NCI-H1048 (cell line): ENCODE data around the gene KRT4.

Source experiments
- DNase-seq: peaks from one replicate; lab custom pipeline; 2025; lab: John Stamatoyannopoulos, UW

Gene KRT4

GRCh38 chr12:52836491-52837412, 22.8 kb upstream of the KRT4 start:
- DNase-seq = no peak

- no peak for DNase-seq
These were observed 22.1 kb upstream of the KRT4 start for GRCh38 chr12:52836042-52836466.

- no peak for DNase-seq
These were observed 21.5 kb upstream of the KRT4 start for GRCh38 chr12:52835271-52836041.

- no peak for DNase-seq
These were observed 20.7 kb upstream of the KRT4 start for GRCh38 chr12:52834727-52835001.

- no peak for DNase-seq
These were observed 20.2 kb upstream of the KRT4 start, which contains the start of gene KRT79 for GRCh38 chr12:52833922-52834726. Gene KRT79, minus strand, starts transcription at chr12:52834311. Its CDS starts 51 bp downstream, at chr12:52834260.

GRCh38 chr12:52832985-52833905, 19.3 kb upstream of the KRT4 start:
- no peak for DNase-seq

GRCh38 chr12:52832451-52832850, 18.5 kb upstream of the KRT4 start:
- no peak for DNase-seq

GRCh38 chr12:52831251-52831650, 17.3 kb upstream of the KRT4 start:
- no peak for DNase-seq

- no peak for DNase-seq
These were observed 16.3 kb upstream of the KRT4 start for GRCh38 chr12:52829986-52830770.

GRCh38 chr12:52828591-52829021, 14.7 kb upstream of the KRT4 start:
- DNase-seq = no peak

GRCh38 chr12:52828156-52828555, 14.2 kb upstream of the KRT4 start:
- DNase-seq = no peak

- DNase-seq = no peak
These were observed 13.7 kb upstream of the KRT4 start for GRCh38 chr12:52827499-52828090.

- DNase-seq = no peak
These were observed 12.9 kb upstream of the KRT4 start for GRCh38 chr12:52826611-52827498.

- no peak for DNase-seq
These were observed 12.0 kb upstream of the KRT4 start for GRCh38 chr12:52825961-52826360.

GRCh38 chr12:52824741-52825410, 11.0 kb upstream of the KRT4 start:
- DNase-seq = no peak

GRCh38 chr12:52823761-52824450, 10.0 kb upstream of the KRT4 start:
- DNase-seq = no peak

GRCh38 chr12:52822771-52823510, 9.0 kb upstream of the KRT4 start:
- DNase-seq = no peak
